ENCODE data around the gene FARS2. TPM values are rescaled to one million over a fixed set of nuclear protein-coding genes. Genes with fewer than 3 reads are reported as not detected.

Gene FARS2
- total RNA-seq, 1 experiment from 2014 or later = 13.8 TPM

- intact Hi-C loops (cut with micrococcal nuclease) = no loop called here
- no peak overlapping the region for H3K9ac ChIP-seq (ENCODE audit: low read length)
- no peak overlapping the region for H3K4me2 ChIP-seq (ENCODE audit: low read length)
- ChIA-PET POLR2A (no interaction called here), CTCF (no interaction called here), RAD21 (ENCODE audit: low non-redundant PET in 1 of 2, low total read pairs in 2 of 2, uncharacterized antibody in 2 of 2, unreplicated experiment in 2 of 2) (no interaction called here)
- H3K4me3 ChIP-seq (replicated peaks in 1 of 2; ENCODE audit: low read depth in 1 of 2, low read length in 2 of 2) = no peak overlapping the region
- H3K9me3 ChIP-seq (ENCODE audit: control insufficient read depth in 1 of 2, insufficient read depth in 1 of 2, low read depth in 1 of 2, low read length in 2 of 2) = no peaks in the 10 kb centered on the region
- BruUV-seq (replicated peaks) = no TSS peak
- no peak overlapping the region for H2AFZ ChIP-seq (ENCODE audit: low read depth, low read length, poor library complexity, severe bottlenecking)
- H3K79me2 ChIP-seq (ENCODE audit: insufficient read depth, low read length) = peaks cover 33% of the 10 kb centered on the region; the same call in 1 of the 2 replicates
- no peaks in the 10 kb centered on the region for H3K4me1 ChIP-seq (ENCODE audit: control insufficient read depth in 1 of 2, insufficient read depth in 2 of 2, low read length in 2 of 2)
- TF ChIP-seq RAD21 (IDR thresholded peaks at IDR 0.05; ENCODE audit: low read depth) (no peak), TCF7L2 (IDR thresholded peaks at IDR 0.05; ENCODE audit: borderline replicate concordance, extremely low read depth, insufficient read depth, insufficient read length) (no peak), ZFX (IDR thresholded peaks at IDR 0.05) (no peak)
- H3K27me3 ChIP-seq (ENCODE audit: insufficient read depth, low read length) = no peaks in the 10 kb centered on the region
- no peaks in the 10 kb centered on the region for H4K20me1 ChIP-seq (ENCODE audit: insufficient read depth)
- no peak overlapping the region for H3K27ac ChIP-seq (ENCODE audit: low read depth, low read length)
- DNase-seq (ENCODE audit: low read depth, low spot score) = no peak
- H3K9me2 ChIP-seq (ENCODE audit: insufficient read depth) = no peaks in the 10 kb centered on the region
- no peak for ATAC-seq
- no peaks in the 10 kb centered on the region for H3K36me3 ChIP-seq (ENCODE audit: control insufficient read depth in 1 of 2, insufficient read depth in 2 of 2, low read length in 2 of 2)
Observed at GRCh38 chr6:5241252-5241651, 20.1 kb upstream of the FARS2 start.

- Histone ChIP-seq H3K9ac (ENCODE audit: low read length) (no peak overlapping the region), H2AFZ (ENCODE audit: low read depth, low read length, poor library complexity, severe bottlenecking) (no peak overlapping the region), H3K9me2 (ENCODE audit: insufficient read depth) (no peaks in the 10 kb centered on the region), H3K4me1 (ENCODE audit: control insufficient read depth in 1 of 2, insufficient read depth in 2 of 2, low read length in 2 of 2) (no peaks in the 10 kb centered on the region), H3K36me3 (ENCODE audit: control insufficient read depth in 1 of 2, insufficient read depth in 2 of 2, low read length in 2 of 2) (no peaks in the 10 kb centered on the region), H3K9me3 (ENCODE audit: control insufficient read depth in 1 of 2, insufficient read depth in 1 of 2, low read depth in 1 of 2, low read length in 2 of 2) (no peaks in the 10 kb centered on the region), H3K4me2 (ENCODE audit: low read length) (no peak overlapping the region), H3K27me3 (ENCODE audit: insufficient read depth, low read length) (no peaks in the 10 kb centered on the region), H3K27ac (ENCODE audit: low read depth, low read length) (no peak overlapping the region), H4K20me1 (ENCODE audit: insufficient read depth) (no peaks in the 10 kb centered on the region), H3K79me2 (ENCODE audit: insufficient read depth, low read length) (peaks cover 44% of the 10 kb centered on the region), H3K4me3 (replicated peaks in 1 of 2; ENCODE audit: low read depth in 1 of 2, low read length in 2 of 2) (no peak overlapping the region)
- ChIA-PET CTCF (no interaction called here), RAD21 (ENCODE audit: low non-redundant PET in 1 of 2, low total read pairs in 2 of 2, uncharacterized antibody in 2 of 2, unreplicated experiment in 2 of 2) (no interaction called here), POLR2A (no interaction called here)
- DNase-seq (ENCODE audit: low read depth, low spot score) (no peak), ATAC-seq (no peak)
- no peak for TF ChIP-seq EGR1 (IDR thresholded peaks at IDR 0.05; ENCODE audit: low read depth)
- TF ChIP-seq, protein P1, sequence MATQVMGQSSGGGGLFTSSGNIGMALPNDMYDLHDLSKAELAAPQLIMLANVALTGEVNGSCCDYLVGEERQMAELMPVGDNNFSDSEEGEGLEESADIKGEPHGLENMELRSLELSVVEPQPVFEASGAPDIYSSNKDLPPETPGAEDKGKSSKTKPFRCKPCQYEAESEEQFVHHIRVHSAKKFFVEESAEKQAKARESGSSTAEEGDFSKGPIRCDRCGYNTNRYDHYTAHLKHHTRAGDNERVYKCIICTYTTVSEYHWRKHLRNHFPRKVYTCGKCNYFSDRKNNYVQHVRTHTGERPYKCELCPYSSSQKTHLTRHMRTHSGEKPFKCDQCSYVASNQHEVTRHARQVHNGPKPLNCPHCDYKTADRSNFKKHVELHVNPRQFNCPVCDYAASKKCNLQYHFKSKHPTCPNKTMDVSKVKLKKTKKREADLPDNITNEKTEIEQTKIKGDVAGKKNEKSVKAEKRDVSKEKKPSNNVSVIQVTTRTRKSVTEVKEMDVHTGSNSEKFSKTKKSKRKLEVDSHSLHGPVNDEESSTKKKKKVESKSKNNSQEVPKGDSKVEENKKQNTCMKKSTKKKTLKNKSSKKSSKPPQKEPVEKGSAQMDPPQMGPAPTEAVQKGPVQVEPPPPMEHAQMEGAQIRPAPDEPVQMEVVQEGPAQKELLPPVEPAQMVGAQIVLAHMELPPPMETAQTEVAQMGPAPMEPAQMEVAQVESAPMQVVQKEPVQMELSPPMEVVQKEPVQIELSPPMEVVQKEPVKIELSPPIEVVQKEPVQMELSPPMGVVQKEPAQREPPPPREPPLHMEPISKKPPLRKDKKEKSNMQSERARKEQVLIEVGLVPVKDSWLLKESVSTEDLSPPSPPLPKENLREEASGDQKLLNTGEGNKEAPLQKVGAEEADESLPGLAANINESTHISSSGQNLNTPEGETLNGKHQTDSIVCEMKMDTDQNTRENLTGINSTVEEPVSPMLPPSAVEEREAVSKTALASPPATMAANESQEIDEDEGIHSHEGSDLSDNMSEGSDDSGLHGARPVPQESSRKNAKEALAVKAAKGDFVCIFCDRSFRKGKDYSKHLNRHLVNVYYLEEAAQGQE (IDR thresholded peaks at IDR 0.05; ENCODE audit: low read depth) = no peak
- no peak for TF ChIP-seq SIN3A (IDR thresholded peaks at IDR 0.05; ENCODE audit: low read depth)
- no peak for TF ChIP-seq CTCF (IDR thresholded peaks at IDR 0.05 in 2 of 3, conservative IDR thresholded peaks at IDR 0.05 in 1 of 3; ENCODE audit: borderline replicate concordance in 1 of 3, insufficient read depth in 1 of 3, low read depth in 2 of 3, low read length in 2 of 3)
- TF ChIP-seq RAD21 (IDR thresholded peaks at IDR 0.05; ENCODE audit: low read depth) = no peak
- TF ChIP-seq SP1 (IDR thresholded peaks at IDR 0.05; ENCODE audit: low read depth) = no peak
- TF ChIP-seq ZNF274 (IDR thresholded peaks at IDR 0.05; ENCODE audit: low read depth, low read length) = no peak
- TF ChIP-seq MAX (IDR thresholded peaks at IDR 0.05) = no peak
- no peak for TF ChIP-seq EZH2phosphoT487 (IDR thresholded peaks at IDR 0.05; ENCODE audit: borderline replicate concordance)
- no peak for TF ChIP-seq CEBPB (IDR thresholded peaks at IDR 0.05; ENCODE audit: low read depth)
- TF ChIP-seq POLR2AphosphoS5 (IDR thresholded peaks at IDR 0.05; ENCODE audit: low read depth, low read length) = no peak
- BruUV-seq (replicated peaks) = no TSS peak
- intact Hi-C loops (cut with micrococcal nuclease) = no loop called here
Observed at GRCh38 chr6:5243069-5243468, 18.2 kb upstream of the FARS2 start.

All from HCT116 (cell line).